ENCODE data around the gene RBBP9. TPM values are rescaled to one million over a fixed set of nuclear protein-coding genes. Genes with fewer than 3 reads are reported as not detected.
"Not testable (repeated sequence)": the region's sequence is repeated elsewhere in the genome, so short reads cannot be mapped to it uniquely, and the experiment has no call there.

RBBP9 gene
- 10 to 100 TPM; 12.1 to 22.0 (median 14.5) TPM for total RNA-seq

DNA sequence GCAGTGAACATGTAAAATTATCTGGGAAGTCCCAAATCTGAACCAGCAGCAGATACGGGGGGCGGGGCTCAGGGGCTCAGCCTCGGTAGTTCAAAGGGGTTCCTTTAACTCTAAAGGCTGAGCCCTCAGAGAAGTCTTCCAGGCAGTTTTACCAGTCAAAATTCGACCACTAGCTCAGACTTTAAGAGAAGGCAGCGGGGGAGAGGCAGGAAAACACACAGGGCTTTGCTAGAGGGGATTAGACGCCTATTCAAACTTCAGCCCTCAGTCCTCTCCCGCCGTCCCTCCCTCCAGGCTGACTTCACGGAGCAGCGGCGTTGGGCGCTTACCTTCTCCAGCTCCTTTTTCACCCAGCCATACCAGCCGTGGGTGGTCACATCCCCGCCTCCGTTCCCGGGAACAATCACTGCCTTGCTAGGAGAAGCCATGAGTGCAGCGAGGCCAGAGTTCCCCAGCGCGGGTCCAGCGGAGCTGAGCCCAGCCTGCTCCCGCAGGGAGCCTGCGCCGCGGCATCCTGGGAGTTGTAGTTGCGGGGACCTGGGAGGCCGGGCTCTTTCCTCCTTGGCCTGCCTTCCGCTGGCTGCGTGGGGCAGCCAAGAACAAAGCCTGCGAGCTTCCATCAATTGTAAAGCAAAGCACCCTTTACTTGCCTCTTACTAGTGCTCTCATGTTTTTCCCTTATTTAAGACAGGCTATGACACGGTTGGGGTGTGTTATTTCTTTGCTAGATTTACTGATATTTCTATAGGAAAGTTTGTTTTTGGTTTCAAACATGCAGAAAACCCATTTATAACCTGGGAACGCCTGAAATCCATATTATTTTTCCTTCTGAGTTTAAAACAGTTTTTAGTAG is at the start of gene RBBP9:
RBBP9 (minus strand) TSS at position 486 of the 853 bp plus-strand sequence; CDS start at position 428, 58 bp downstream.
- Histone ChIP-seq H3K4me3 (peak within 1 kb of the TSS; percentile 54 to 92 (median 71)), H3K27ac (peak within 1 kb of the TSS in 1 of 2 donors; percentile 6), H3K4me1 (replicated peaks in 1 of 2) (peaks cover 6 to 9% of the 10 kb centered on the region in 2 donors)
- peak; percentile 100 for ATAC-seq (replicated peaks in 6 of 8)
- in situ Hi-C loops (cut with MboI; ENCODE audit: low pct_unique_long_range_greater_than_20kb in 2 of 9, low sequenced_read_pairs in 9 of 9, unreplicated experiment in 9 of 9): no loop called here
- WGBS, 10 experiments: 0 to 39% (median 8%) methylated on average over 1 to 19 of the region's 31 CpGs

DNA sequence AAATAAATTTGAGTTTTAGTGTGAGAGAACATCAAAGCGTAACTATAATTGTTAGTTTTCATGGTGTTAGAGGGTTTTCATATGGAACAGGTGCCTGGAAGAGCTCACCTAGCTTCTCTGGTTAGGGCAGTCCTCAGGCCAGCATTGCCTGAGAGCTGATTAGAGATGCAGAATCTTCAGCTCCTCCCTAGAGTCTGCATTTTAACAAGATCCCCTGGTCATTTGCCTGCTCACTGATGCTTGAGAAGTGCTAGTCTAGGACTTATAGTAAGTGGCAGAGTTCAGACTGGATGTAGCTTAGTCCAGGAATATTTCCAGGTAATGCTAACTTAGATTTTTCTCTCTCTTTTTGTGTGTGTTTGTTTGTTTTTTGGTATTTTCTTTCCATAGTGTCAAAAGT is 48.5 kb upstream of the RBBP9 start:
- in situ Hi-C loops (cut with MboI; ENCODE audit: low pct_unique_long_range_greater_than_20kb in 2 of 9, low sequenced_read_pairs in 9 of 9, unreplicated experiment in 9 of 9): no loop called here
- WGBS, 10 experiments: 83 to 100% (median 100%) methylated on average over 1 of the region's 1 CpG; no CpG with 5 or more reads in 4 of the 10 experiments
- ATAC-seq (replicated peaks in 6 of 8): peak in 1 of 8 experiments; percentile 48

DNA sequence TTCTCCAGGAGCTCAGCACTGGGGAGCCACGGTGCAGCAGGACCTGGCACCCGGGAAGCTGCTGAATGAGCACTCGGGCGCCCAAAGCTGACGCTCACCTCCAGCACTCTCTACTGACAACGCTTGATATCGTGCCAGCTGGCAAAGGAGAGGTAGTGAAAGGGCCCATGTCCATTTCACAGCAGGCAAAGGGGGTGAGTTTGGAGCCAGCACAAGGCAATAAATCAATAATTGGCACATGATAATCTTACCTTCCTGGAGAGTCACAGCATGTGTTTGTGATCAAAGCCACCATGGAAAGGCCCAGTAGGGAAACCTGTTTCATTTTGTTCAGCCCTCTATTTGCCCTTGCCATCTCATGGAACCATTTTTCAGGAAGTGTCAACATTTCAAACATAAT is 46.9 kb upstream of the RBBP9 start:
- no peak for ATAC-seq (replicated peaks in 6 of 8)
- Histone ChIP-seq H3K27ac (no peak overlapping the region), H3K4me1 (replicated peaks in 1 of 2) (no peaks in the 10 kb centered on the region), H3K4me3 (no peak overlapping the region)
- 78 to 98% (median 90%) methylated on average over 2 to 7 of the region's 7 CpGs; no CpG with 5 or more reads in 5 of the 10 experiments for WGBS, 10 experiments
- in situ Hi-C loops (cut with MboI; ENCODE audit: low pct_unique_long_range_greater_than_20kb in 2 of 9, low sequenced_read_pairs in 9 of 9, unreplicated experiment in 9 of 9): no loop called here

More for the DNA sequence above, 48.5 kb upstream of the RBBP9 start:
- H3K27ac ChIP-seq: no peak overlapping the region
- H3K4me3 ChIP-seq: no peak overlapping the region
- H3K4me1 ChIP-seq (replicated peaks in 1 of 2): no peaks in the 10 kb centered on the region

DNA sequence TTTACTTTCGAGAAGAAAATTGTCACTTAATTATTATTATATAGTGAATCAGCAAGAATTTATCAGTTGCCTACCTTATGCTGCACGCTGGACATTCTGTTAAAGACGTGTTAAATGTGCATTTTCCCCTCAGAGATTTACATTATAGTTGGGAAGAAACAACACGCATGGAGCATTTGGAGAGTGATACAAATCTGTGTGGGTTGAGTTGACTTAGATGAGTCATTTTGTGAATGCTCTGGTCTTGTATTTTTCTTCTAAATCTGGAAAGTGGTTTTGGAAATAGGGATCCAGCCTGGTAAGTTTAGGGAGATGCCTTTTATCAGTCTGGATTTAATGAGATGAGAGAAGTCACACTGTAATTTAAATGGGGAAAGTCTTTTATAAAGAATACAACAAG is 46.2 kb upstream of the RBBP9 start:
- no peaks in the 10 kb centered on the region for H3K4me1 ChIP-seq (replicated peaks in 1 of 2)
- H3K27ac ChIP-seq: no peak overlapping the region
- in situ Hi-C loops (cut with MboI; ENCODE audit: low pct_unique_long_range_greater_than_20kb in 2 of 9, low sequenced_read_pairs in 9 of 9, unreplicated experiment in 9 of 9): no loop called here
- 42 to 100% (median 93%) methylated on average over 1 to 4 of the region's 4 CpGs; no CpG with 5 or more reads in 3 of the 10 experiments for WGBS, 10 experiments
- no peak overlapping the region for H3K4me3 ChIP-seq
- no peak for ATAC-seq (replicated peaks in 6 of 8)

DNA sequence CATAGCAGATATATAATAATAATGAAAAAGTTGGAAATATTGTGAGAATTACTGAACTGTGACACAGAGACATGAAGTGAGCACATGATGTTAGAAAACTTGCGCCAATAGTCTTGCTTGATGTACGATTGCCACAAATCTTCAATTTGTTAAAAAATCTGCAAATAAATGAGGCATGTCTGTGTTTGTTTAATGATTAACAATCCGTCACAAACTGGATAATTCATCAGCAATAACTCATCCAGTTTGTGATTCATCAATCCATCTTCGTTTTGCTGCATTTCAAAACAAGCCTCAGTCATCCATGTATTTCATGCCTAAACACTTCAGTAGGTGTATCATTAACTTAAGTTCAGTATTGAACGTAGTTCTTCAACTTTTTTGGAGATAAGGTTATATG is 44.7 kb upstream of the RBBP9 start:
- no peak for ATAC-seq (replicated peaks in 6 of 8)
- in situ Hi-C loops (cut with MboI; ENCODE audit: low pct_unique_long_range_greater_than_20kb in 2 of 9, low sequenced_read_pairs in 9 of 9, unreplicated experiment in 9 of 9): no loop called here
- no peak overlapping the region for H3K27ac ChIP-seq
- H3K4me3 ChIP-seq: no peak overlapping the region
- no peaks in the 10 kb centered on the region for H3K4me1 ChIP-seq (replicated peaks in 1 of 2)
- 40 to 100% (median 78%) methylated on average over 1 to 5 of the region's 5 CpGs; no CpG with 5 or more reads in 1 of the 10 experiments for WGBS, 10 experiments

DNA sequence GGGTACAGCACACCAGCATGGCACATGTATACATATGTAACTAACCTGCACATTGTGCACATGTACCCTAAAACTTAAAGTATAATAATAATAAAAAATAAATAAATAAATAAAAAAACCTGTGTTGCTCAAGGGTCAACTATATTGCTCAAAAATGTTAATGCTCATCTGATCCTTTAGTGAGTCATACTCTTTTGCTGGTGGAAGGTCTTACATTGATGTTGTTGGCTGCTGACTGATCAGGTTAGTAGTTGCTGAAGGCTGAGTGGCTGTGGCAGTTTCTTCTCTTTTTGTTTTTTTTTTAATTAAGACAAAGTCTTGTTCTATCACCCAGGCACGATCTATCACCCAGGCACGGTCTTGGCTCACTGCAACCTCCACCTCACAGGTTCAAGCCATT is 40.6 kb upstream of the RBBP9 start:
- H3K4me3 ChIP-seq: no peak overlapping the region
- H3K4me1 ChIP-seq (replicated peaks in 1 of 2): no peaks in the 10 kb centered on the region
- in situ Hi-C loops (cut with MboI; ENCODE audit: low pct_unique_long_range_greater_than_20kb in 2 of 9, low sequenced_read_pairs in 9 of 9, unreplicated experiment in 9 of 9): no loop called here
- 47 to 100% (median 92%) methylated on average over 2 of the region's 2 CpGs; no CpG with 5 or more reads in 5 of the 10 experiments for WGBS, 10 experiments
- peak in 2 of 8 experiments; percentile 47 to 56 for ATAC-seq (replicated peaks in 6 of 8)
- H3K27ac ChIP-seq: no peak overlapping the region

DNA sequence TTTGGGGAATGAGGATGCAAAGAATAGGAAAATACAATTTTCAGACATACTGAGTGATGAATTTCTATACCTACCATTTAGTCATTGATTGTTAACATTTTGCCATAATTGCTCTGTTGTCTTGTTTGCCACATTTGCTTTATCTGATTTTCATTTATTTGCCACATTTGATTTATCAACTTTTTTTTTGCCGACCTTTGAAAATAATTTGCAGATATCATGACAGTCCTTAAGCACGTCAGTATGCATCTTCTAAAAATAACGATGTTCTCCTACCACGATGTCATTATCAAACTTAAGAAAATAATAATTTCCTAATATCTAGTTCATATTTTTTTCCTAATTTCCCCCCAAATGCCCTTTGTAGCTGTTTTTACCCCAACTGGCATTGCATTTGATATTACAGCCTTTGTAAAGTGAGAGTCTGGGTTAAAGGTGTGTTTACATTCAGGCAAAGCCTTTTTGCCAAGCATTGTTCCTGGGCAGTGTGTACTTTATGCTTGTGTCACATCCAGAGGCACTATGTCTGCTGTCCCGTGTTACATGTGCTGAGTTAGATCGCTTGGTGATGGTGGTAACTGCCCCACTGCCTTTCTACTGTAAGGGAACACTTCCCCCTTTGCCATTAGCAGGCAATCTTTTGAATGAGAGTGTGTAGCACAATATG is 37.1 kb upstream of the RBBP9 start:
- WGBS, 10 experiments: 70 to 94% (median 84%) methylated on average over 3 to 6 of the region's 6 CpGs
- H3K4me1 ChIP-seq (replicated peaks in 1 of 2): no peaks in the 10 kb centered on the region

DNA sequence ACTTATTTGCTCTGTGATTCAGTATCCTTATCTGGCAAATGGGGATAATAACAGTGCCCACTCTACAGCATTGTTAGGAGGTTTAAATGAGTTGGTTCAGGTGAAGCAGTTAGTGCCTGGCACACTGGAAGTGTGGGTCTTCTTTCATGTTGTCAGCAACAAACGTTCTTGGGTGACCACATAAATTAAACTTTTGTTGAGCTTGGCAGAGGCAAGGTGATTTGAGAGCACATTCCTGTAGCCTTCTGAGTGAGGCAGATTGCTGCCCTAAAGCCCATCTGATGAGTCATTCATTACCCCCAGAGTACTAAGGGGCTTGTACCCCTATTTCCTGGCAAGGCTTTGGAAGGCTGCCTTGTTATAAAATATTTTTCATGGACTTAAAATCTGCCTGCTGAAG is 36.5 kb upstream of the RBBP9 start:
- no peak overlapping the region for H3K4me3 ChIP-seq
- 17 to 50% methylated on average over 1 of the region's 1 CpG; no CpG with 5 or more reads in 8 of the 10 experiments for WGBS, 10 experiments
- no peak for ATAC-seq (replicated peaks in 6 of 8)
- H3K4me1 ChIP-seq (replicated peaks in 1 of 2): no peaks in the 10 kb centered on the region
- in situ Hi-C loops (cut with MboI; ENCODE audit: low pct_unique_long_range_greater_than_20kb in 2 of 9, low sequenced_read_pairs in 9 of 9, unreplicated experiment in 9 of 9): no loop called here
- no peak overlapping the region for H3K27ac ChIP-seq

More for the DNA sequence above, 37.1 kb upstream of the RBBP9 start:
- no peak for ATAC-seq (replicated peaks in 6 of 8)
- in situ Hi-C loops (cut with MboI; ENCODE audit: low pct_unique_long_range_greater_than_20kb in 2 of 9, low sequenced_read_pairs in 9 of 9, unreplicated experiment in 9 of 9): no loop called here
- Histone ChIP-seq H3K27ac (no peak overlapping the region), H3K4me3 (no peak overlapping the region)

DNA sequence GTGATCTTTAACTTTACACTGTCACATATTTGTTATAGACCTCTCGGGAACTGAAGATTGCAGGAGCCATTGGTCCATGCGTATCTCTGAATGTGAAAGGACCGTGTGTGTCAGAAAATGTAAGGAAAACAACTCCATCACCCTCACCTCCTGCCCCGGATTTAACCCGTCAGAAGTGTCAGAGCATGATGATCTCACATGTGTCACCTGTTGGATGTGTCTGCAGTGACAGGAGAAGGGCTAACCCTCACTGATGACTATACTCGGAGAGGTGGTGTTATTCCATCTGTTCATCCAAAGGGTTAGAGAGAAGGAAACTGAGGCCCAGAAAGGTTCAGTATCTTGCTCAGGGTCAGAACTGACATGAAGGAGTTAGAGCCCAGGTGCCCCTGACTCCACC is 35.6 kb upstream of the RBBP9 start:
- Histone ChIP-seq H3K4me3 (no peak overlapping the region), H3K4me1 (replicated peaks in 1 of 2) (no peaks in the 10 kb centered on the region), H3K27ac (no peak overlapping the region)
- ATAC-seq (replicated peaks in 6 of 8): no peak
- 81 to 100% (median 97%) methylated on average over 1 to 5 of the region's 6 CpGs; no CpG with 5 or more reads in 2 of the 10 experiments for WGBS, 10 experiments
- in situ Hi-C loops (cut with MboI; ENCODE audit: low pct_unique_long_range_greater_than_20kb in 2 of 9, low sequenced_read_pairs in 9 of 9, unreplicated experiment in 9 of 9): no loop called here

DNA sequence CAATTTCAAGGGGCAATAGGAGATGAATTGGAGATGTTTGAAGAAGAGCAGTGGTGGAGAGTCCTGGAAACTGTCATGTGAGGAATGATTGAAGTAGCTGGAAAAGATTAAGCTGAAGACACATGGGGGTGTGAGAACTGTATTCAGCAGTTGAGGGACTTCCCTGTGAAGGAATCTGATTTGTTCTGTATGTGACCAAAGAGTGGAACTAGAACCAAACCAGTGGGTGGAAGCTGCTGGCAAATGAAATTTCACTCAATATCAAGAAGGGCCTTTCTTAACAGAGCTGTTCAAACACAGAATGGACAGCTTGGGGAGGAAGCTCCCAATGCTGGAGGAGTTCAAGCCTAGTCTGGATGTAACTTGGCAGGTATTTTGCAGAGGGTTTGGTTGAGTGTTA is 32.0 kb upstream of the RBBP9 start:
- Histone ChIP-seq H3K4me1 (replicated peaks in 1 of 2) (no peaks in the 10 kb centered on the region), H3K27ac (no peak overlapping the region), H3K4me3 (no peak overlapping the region)
- no peak for ATAC-seq (replicated peaks in 6 of 8)
- in situ Hi-C loops (cut with MboI; ENCODE audit: low pct_unique_long_range_greater_than_20kb in 2 of 9, low sequenced_read_pairs in 9 of 9, unreplicated experiment in 9 of 9): no loop called here

DNA sequence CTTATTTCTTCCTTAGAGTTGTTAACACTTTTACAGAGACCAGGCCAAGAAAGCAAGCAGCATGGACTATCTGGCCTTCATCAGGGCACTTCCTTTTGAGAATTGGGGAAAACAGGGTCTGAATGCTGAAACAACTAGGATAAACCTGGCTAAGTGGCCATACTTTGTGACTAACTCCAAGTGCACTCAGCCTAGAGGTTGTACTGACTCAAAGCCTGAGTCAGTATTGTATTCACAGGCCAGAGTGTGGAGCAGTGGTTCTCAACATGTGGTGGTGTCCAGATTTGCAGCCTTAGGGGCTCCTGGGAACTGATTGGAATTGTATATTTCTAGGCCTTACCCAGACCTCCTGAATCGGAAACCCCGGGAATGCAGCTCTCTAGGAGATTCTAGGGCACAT is 30.8 kb upstream of the RBBP9 start:
- ATAC-seq (replicated peaks in 6 of 8): peak in 2 of 8 experiments; percentile 16 to 50
- Histone ChIP-seq H3K4me3 (no peak overlapping the region), H3K27ac (no peak overlapping the region), H3K4me1 (replicated peaks in 1 of 2) (no peaks in the 10 kb centered on the region)
- in situ Hi-C loops (cut with MboI; ENCODE audit: low pct_unique_long_range_greater_than_20kb in 2 of 9, low sequenced_read_pairs in 9 of 9, unreplicated experiment in 9 of 9): no loop called here
- 52 to 100% (median 93%) methylated on average over 1 to 2 of the region's 2 CpGs; no CpG with 5 or more reads in 4 of the 10 experiments for WGBS, 10 experiments

DNA sequence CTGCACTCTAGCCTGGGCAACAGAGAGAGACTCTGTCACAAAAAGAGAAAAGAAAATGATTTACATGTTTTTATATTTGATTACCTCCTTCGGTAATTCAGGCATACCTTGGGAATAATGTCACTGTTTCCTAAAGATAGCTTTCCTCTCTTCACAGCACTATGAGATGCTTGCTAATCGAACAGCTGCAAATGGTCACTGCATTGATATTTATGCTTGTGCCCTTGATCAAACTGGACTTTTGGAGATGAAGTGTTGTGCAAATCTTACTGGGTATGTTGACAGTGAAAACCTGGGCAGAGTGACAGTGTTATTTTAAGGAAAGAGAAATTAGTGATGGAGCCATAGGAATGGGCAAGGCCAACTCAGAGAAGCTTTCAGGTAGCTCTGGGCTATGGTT is 30.3 kb upstream of the RBBP9 start:
- Histone ChIP-seq H3K27ac (no peak overlapping the region), H3K4me3 (no peak overlapping the region), H3K4me1 (replicated peaks in 1 of 2) (no peaks in the 10 kb centered on the region)
- no peak for ATAC-seq (replicated peaks in 6 of 8)
- WGBS, 10 experiments: 80 to 100% (median 90%) methylated on average over 1 to 2 of the region's 2 CpGs; no CpG with 5 or more reads in 1 of the 10 experiments
- in situ Hi-C loops (cut with MboI; ENCODE audit: low pct_unique_long_range_greater_than_20kb in 2 of 9, low sequenced_read_pairs in 9 of 9, unreplicated experiment in 9 of 9): no loop called here

DNA sequence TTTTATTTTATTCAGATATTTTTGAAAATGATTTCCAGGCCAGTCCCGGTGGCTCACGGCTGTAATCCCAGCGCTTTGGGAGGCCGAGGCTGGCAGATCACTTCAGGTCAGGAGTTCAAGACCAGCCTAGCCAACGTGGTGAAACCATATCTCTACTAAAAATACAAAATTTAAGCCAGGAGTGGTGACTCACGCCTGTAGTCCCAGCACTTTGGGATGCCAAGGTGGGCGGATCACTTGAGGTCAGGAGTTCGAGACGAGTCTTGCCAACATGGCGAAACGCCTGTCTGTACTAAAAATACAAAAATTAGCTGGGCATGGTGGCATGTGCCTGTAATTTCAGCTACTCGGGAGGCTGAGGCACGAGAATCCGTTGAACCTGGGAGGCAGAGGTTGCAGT is 29.7 kb upstream of the RBBP9 start:
- in situ Hi-C loops (cut with MboI; ENCODE audit: low pct_unique_long_range_greater_than_20kb in 2 of 9, low sequenced_read_pairs in 9 of 9, unreplicated experiment in 9 of 9); H3K27ac ChIP-seq: not testable (repeated sequence)
- WGBS, 10 experiments: 64 to 98% (median 78%) methylated on average over 4 to 14 of the region's 14 CpGs; no CpG with 5 or more reads in 1 of the 10 experiments

More for the DNA sequence above, 29.7 kb upstream of the RBBP9 start:
- not testable (repeated sequence) for ATAC-seq (replicated peaks in 6 of 8); H3K4me1 ChIP-seq (replicated peaks in 1 of 2); H3K4me3 ChIP-seq

Measured in motor neuron (in vitro differentiated cells).